ENCODE results near the gene TMEM74B. TPM values are rescaled to one million over a fixed set of nuclear protein-coding genes. Genes with fewer than 3 reads are reported as not detected.

Gene TMEM74B
- total and polyA plus RNA-seq, 2 experiments from 2014 or later = 12.3 to 40.3 TPM

DNA sequence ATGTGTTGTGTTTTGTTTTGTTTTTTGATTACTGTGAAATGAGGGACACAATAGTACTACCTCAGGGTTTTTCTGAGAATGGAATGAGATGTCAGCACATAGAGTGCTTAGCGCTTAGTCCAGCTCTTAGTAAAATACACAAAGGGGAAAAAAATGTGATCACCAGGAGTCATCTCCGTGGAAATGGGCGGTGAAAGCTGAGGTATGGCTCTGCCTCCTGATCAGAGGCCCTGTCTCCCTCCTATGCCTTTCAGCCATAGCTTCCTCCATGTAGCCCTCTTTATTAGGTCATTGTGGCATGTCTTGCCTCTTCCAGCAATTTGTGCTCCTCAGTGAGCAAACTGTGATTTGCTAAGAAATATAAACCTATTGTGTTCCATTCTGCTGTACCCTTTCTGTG, 53.4 kb downstream of the TMEM74B start:
- TF ChIP-seq, protein P1, sequence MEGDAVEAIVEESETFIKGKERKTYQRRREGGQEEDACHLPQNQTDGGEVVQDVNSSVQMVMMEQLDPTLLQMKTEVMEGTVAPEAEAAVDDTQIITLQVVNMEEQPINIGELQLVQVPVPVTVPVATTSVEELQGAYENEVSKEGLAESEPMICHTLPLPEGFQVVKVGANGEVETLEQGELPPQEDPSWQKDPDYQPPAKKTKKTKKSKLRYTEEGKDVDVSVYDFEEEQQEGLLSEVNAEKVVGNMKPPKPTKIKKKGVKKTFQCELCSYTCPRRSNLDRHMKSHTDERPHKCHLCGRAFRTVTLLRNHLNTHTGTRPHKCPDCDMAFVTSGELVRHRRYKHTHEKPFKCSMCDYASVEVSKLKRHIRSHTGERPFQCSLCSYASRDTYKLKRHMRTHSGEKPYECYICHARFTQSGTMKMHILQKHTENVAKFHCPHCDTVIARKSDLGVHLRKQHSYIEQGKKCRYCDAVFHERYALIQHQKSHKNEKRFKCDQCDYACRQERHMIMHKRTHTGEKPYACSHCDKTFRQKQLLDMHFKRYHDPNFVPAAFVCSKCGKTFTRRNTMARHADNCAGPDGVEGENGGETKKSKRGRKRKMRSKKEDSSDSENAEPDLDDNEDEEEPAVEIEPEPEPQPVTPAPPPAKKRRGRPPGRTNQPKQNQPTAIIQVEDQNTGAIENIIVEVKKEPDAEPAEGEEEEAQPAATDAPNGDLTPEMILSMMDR (IDR thresholded peaks at IDR 0.05; ENCODE audit: low read depth, low read length) = no peak
- H3K27ac ChIP-seq = no peak overlapping the region
- H3K36me3 ChIP-seq = peaks cover 43% of the 10 kb centered on the region
- H3K4me3 ChIP-seq = no peak overlapping the region
- H3K27me3 ChIP-seq = no peaks in the 10 kb centered on the region
- DNase-seq (ENCODE audit: low read depth in 1 of 2, low spot score in 1 of 2) = no peak
- H3K4me1 ChIP-seq (ENCODE audit: low read depth) = no peaks in the 10 kb centered on the region
- H3K9me3 ChIP-seq (ENCODE audit: low read depth) = no peaks in the 10 kb centered on the region

DNA sequence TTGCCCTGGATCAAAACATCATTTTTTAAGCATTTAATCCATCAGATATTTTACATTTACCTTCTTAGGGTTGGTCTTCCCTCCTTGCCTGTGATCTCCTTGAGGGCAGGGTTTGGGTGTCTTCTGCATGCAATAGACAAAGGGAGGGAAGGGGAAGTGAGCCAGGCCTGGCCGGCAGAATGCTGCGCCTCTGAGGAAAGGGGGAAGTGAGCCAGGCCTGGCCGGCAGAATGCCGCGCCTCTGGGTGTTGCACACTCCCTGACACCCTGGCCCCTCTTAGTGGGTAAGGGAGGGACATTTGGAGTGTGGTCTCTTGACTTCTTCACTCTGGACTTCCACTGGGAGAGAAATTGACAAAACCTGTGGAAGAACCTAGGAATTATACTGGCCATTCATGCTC, 53.9 kb downstream of the TMEM74B start:
- Histone ChIP-seq H3K4me1 (ENCODE audit: low read depth) (no peaks in the 10 kb centered on the region), H3K27me3 (no peaks in the 10 kb centered on the region), H3K36me3 (peaks cover 48% of the 10 kb centered on the region), H3K27ac (no peak overlapping the region), H3K9me3 (ENCODE audit: low read depth) (no peaks in the 10 kb centered on the region), H3K4me3 (no peak overlapping the region)
- TF ChIP-seq, protein P1 (IDR thresholded peaks at IDR 0.05; ENCODE audit: low read depth, low read length) = no peak
- no peak for DNase-seq (ENCODE audit: low read depth in 1 of 2, low spot score in 1 of 2)

Other genes with a start within 250 kb of the TMEM74B start
- 2.1 and 8.1 TPM in 2 replicates for gene RSPO4, start 182.7 kb downstream of the TMEM74B start, total RNA-seq
- 7.6 and 8.4 TPM in 2 replicates for gene RSPO4, start 182.7 kb downstream of the TMEM74B start, polyA plus RNA-seq
- gene PSMF1, start 66.4 kb downstream of the TMEM74B start, total RNA-seq = 60.0 and 202 TPM in 2 replicates
- 123 and 131 TPM in 2 replicates for gene PSMF1, start 66.4 kb downstream of the TMEM74B start, polyA plus RNA-seq
- 0.14 and 0.83 TPM in 2 replicates for gene C20orf202, start 18.5 kb upstream of the TMEM74B start, total RNA-seq
- 0.19 and 0.27 TPM in 2 replicates for gene C20orf202, start 18.5 kb upstream of the TMEM74B start, polyA plus RNA-seq
- gene RAD21L1, start 41.1 kb upstream of the TMEM74B start, total RNA-seq = 0.28 and 0.33 TPM in 2 replicates
- gene RAD21L1, start 41.1 kb upstream of the TMEM74B start, polyA plus RNA-seq = 0.16 and 1.2 TPM in 2 replicates
- 8.1 and 14.6 TPM in 2 replicates for gene SNPH, start 81.3 kb upstream of the TMEM74B start, total RNA-seq
- 3.8 and 7.4 TPM in 2 replicates for gene SNPH, start 81.3 kb upstream of the TMEM74B start, polyA plus RNA-seq
- gene SDCBP2, start 144.2 kb upstream of the TMEM74B start, total RNA-seq = 8.0 and 9.4 TPM in 2 replicates
- 6.2 and 8.9 TPM in 2 replicates for gene SDCBP2, start 144.2 kb upstream of the TMEM74B start, polyA plus RNA-seq
- 95.1 and 122 TPM in 2 replicates for gene FKBP1A, start 208.1 kb upstream of the TMEM74B start, total RNA-seq
- 129 and 162 TPM in 2 replicates for gene FKBP1A, start 208.1 kb upstream of the TMEM74B start, polyA plus RNA-seq